Measurements from ENCODE around the gene TMED5. TPM values are rescaled to one million over a fixed set of nuclear protein-coding genes. Genes with fewer than 3 reads are reported as not detected.

Gene TMED5
- total and polyA plus RNA-seq, 2 experiments from 2014 or later = 15.5 to 26.5 TPM

GRCh38 chr1:93152835-93153234 lies 27.4 kb downstream of the TMED5 start:
- H3K27me3 ChIP-seq = no peaks in the 10 kb centered on the region
- no peak overlapping the region for H3K4me3 ChIP-seq
- no peaks in the 10 kb centered on the region for H3K4me1 ChIP-seq (ENCODE audit: low read depth)
- no peak for TF ChIP-seq CTCF (IDR thresholded peaks at IDR 0.05; ENCODE audit: low read depth, low read length)
- peaks cover 23% of the 10 kb centered on the region for H3K36me3 ChIP-seq
- H3K27ac ChIP-seq = no peak overlapping the region
- no peaks in the 10 kb centered on the region for H3K9me3 ChIP-seq (ENCODE audit: low read depth)
- DNase-seq (ENCODE audit: low read depth in 1 of 2, low spot score in 1 of 2) = no peak

- no peak for DNase-seq (ENCODE audit: low read depth in 1 of 2, low spot score in 1 of 2)
- Histone ChIP-seq H3K9me3 (ENCODE audit: low read depth) (no peaks in the 10 kb centered on the region), H3K27ac (no peak overlapping the region), H3K36me3 (peaks cover 23% of the 10 kb centered on the region), H3K27me3 (no peaks in the 10 kb centered on the region), H3K4me3 (no peak overlapping the region), H3K4me1 (ENCODE audit: low read depth) (peaks cover 4% of the 10 kb centered on the region)
- no peak for TF ChIP-seq CTCF (IDR thresholded peaks at IDR 0.05; ENCODE audit: low read depth, low read length)
Observed at GRCh38 chr1:93151474-93151873, 28.7 kb downstream of the TMED5 start.

GRCh38 chr1:93150729-93151128 lies 29.5 kb downstream of the TMED5 start:
- Histone ChIP-seq H3K9me3 (ENCODE audit: low read depth) (no peaks in the 10 kb centered on the region), H3K27me3 (no peaks in the 10 kb centered on the region), H3K27ac (no peak overlapping the region), H3K4me3 (no peak overlapping the region), H3K36me3 (peaks cover 18% of the 10 kb centered on the region), H3K4me1 (ENCODE audit: low read depth) (peaks cover 4% of the 10 kb centered on the region)
- no peak for TF ChIP-seq CTCF (IDR thresholded peaks at IDR 0.05; ENCODE audit: low read depth, low read length)
- DNase-seq (ENCODE audit: low read depth in 1 of 2, low spot score in 1 of 2) = no peak

GRCh38 chr1:93148001-93148400 lies 32.2 kb downstream of the TMED5 start:
- DNase-seq (ENCODE audit: low read depth in 1 of 2, low spot score in 1 of 2) = peak in 1 of 2 donors; percentile 30
- peaks cover 4% of the 10 kb centered on the region for H3K4me1 ChIP-seq (ENCODE audit: low read depth)
- no peaks in the 10 kb centered on the region for H3K27me3 ChIP-seq
- no peaks in the 10 kb centered on the region for H3K9me3 ChIP-seq (ENCODE audit: low read depth)
- no peak overlapping the region for H3K4me3 ChIP-seq
- TF ChIP-seq CTCF (IDR thresholded peaks at IDR 0.05; ENCODE audit: low read depth, low read length) = no peak
- H3K36me3 ChIP-seq = no peaks in the 10 kb centered on the region
- H3K27ac ChIP-seq = peak overlapping the region; percentile 67

- H3K27ac ChIP-seq = no peak overlapping the region
- no peaks in the 10 kb centered on the region for H3K27me3 ChIP-seq
- H3K36me3 ChIP-seq = peaks cover 18% of the 10 kb centered on the region
- no peak for DNase-seq (ENCODE audit: low read depth in 1 of 2, low spot score in 1 of 2)
- no peaks in the 10 kb centered on the region for H3K9me3 ChIP-seq (ENCODE audit: low read depth)
- H3K4me1 ChIP-seq (ENCODE audit: low read depth) = peaks cover 4% of the 10 kb centered on the region
- no peak overlapping the region for H3K4me3 ChIP-seq
- no peak for TF ChIP-seq CTCF (IDR thresholded peaks at IDR 0.05; ENCODE audit: low read depth, low read length)
Observed at GRCh38 chr1:93143769-93144168, 36.4 kb downstream of the TMED5 start.

GRCh38 chr1:93143136-93143535 lies 37.1 kb downstream of the TMED5 start:
- Histone ChIP-seq H3K27me3 (no peaks in the 10 kb centered on the region), H3K36me3 (peaks cover 24% of the 10 kb centered on the region)
- TF ChIP-seq CTCF (IDR thresholded peaks at IDR 0.05; ENCODE audit: low read depth, low read length) = no peak

More at GRCh38 chr1:93143136-93143535, 37.1 kb downstream of the TMED5 start:
- no peaks in the 10 kb centered on the region for H3K9me3 ChIP-seq (ENCODE audit: low read depth)
- no peak for DNase-seq (ENCODE audit: low read depth in 1 of 2, low spot score in 1 of 2)
- H3K4me3 ChIP-seq = no peak overlapping the region
- peaks cover 4% of the 10 kb centered on the region for H3K4me1 ChIP-seq (ENCODE audit: low read depth)
- no peak overlapping the region for H3K27ac ChIP-seq
